HG02870 (cell line): ENCODE data around the gene LTBP2.

Experiments
- ATAC-seq: cut with Tn5 transposase; IDR thresholded peaks from one replicate; pipeline ENCODE4 v1.9.1; 2021; ENCODE audit warnings: mild to moderate bottlenecking, moderate library complexity; ENCODE audit not compliant: unreplicated experiment

LTBP2 gene

DNA sequence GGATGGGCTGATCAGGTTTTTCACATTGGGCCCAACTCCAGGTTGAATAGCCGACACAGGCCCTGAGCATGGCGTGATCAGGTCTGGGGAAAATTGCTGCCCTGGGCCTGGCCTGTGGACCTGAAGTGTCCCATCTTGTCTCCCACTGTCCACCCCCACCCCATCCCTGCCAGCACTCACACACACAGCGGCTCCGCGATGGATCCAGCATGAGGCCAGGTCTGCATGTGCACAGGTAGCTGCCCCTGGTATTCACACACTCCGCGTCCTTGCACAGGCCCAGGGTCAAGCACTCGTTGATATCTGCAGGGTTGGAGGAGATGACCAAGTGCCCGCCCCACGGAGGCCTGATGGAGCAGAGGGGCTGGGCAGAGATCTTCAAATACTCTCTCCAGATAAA, 79.8 kb downstream of the LTBP2 start:
- ATAC-seq: no peak

DNA sequence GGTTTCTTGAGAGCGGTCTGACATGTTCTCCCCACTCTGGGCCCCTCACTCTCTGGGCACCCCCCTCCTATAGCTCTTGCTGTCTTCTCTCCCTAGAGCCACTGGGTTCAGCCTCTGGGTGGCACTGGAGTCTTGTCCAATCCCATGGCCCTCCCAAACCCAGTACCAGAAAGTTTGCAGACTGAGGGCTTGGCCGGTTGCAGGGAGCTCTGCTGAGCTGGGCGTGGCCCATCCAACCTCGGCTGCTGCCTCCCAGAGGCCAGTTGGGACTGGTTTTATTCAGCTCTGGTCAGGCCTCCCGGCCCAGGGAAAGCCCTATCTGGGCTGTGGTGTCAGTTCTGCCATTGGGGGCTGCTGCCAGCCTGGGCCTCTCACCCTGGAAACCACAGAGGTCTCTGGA, 80.6 kb downstream of the LTBP2 start:
- ATAC-seq: no peak

DNA sequence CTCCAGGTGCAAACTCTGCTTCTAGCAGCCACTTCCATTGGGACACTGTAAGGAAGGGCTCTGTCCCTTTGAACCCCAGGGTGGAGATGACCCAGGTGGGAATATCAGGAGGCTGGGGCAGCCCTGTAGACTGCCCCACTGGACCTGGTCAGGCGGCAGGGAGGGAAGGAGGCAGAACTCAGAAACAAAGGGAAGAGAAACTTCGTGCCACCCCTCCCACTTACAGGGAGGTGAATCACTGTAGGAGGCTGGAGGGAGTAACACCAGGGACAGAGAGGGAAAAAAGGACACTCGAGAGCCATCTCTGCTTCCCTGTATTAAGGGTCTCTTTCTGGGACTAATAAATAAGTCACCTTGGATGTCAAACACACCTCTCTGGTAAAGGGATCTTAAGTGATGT, 81.0 kb downstream of the LTBP2 start:
- no peak for ATAC-seq

DNA sequence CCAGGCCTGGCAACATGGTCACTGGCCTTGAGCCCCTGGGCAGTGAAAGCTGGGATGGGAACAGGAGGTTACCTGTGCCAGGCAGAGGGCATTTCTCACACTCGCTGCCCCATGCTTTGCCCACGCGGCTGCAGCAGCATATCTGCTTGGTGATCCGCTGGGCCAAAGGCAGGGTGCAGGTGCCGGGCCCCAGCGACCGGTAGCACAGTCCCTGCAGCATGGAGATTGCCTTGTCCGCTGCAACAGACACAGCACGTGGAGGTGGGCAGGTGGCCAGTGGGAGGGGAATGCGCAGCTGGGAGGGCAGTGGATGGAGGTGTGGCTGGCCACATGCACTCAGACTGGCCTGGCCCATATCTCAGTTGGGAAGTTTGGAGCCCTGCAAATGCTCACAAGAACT, 83.2 kb downstream of the LTBP2 start:
- no peak for ATAC-seq

DNA sequence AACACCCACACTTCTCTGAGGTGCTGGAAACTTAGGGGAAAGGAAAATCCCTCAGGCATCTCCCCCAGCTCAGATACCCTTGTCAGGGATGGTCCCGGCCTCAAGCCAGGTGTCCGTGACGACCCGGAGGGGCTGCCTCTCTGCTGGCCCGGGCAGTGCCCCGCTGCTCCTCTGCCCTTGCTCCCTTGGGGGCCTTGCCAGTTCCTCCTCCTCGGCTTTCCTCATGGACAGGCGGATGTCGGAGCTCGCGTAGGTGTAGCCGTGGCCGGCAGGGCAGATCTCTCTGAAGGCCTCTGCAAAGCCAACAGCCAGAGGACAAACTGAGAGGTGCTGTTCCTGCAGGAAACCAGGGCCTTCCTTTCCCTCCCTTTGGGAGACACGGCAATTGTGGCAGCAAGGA, 83.6 kb downstream of the LTBP2 start:
- no peak for ATAC-seq

DNA sequence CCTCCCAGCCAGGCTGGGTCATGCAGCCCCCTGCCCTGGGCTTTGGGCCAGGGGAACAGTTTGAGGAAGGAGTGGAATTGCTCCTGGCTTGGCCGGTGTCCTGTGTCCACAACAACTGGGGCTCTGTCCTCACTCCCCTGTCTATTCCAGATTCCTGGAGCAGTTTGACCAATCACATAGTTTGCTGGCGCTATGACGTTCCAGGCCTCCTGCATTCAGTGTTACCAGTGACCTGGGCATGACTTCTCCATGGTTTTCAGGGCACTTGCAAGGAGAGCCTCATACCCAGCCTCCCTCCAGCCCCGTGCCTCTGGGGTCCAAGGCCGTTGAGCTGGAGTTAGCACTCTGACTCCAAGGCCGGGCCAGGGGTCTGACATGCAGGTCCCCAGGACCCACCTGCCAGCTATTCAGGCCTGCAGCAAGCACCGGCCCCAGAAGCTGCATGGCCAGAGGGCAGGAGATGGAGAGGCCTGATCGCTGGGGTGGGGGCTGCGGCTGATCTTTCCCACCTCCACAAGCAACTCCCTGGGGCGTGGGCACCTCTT, 84.2 kb downstream of the LTBP2 start:
- ATAC-seq: no peak

DNA sequence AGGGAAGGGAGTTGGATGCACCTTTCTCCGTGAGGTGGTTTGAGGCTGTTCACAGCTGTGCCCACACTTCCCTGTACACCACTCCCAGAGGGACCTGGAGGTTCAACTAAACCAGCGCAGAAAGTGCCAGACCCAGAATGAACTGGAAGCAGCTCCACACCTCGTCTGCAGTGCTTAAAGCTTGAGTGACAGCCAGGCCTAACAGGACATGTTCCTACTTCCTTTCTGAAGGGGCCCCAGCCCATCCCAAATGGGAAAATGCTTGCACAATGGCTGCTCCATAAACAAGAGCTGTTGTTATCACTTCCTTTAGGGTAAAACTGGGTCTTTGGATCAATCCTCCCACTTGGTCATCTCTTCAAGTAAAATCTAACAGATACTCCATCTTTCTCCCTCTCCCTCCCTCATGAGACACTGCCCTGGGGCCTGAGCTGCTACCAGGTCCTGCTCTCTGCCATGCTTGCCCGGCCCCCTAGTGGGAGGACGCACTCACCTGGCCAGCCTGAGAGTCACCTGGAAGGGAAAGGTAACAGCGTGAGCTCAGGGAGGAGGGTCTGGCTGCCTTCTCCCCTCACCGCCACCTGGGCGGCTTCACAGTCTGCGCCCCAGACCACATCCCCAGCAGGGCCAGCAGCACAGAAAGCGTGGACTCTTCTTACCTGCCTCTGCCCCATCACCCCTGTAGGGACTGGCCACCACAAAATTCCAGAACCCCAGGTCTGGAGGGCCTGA, 85.0 kb downstream of the LTBP2 start:
- ATAC-seq: no peak

DNA sequence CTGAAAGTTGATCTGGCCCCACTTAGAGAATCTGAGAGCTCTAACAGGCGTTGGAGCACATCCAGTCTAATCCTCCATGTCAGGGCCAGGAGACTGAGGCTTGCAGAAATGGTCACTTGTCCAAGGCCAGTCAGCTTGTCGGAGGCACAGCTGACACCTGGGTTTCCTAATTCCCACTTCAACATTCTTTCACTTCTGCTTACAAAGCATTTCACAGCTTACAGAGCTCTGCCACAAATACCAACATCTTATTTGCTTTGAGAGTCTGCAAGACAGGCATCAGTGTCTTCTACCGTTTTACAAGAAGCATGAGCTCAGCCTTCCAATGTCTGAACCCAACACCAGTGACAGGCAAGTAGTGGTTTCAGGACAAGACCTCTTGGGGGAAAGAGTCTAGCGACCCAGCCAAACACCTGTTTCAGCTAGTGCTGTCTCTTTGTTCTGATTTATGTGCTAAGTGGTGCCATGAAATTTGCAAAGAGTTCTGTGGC, 86.6 kb downstream of the LTBP2 start:
- no peak for ATAC-seq

DNA sequence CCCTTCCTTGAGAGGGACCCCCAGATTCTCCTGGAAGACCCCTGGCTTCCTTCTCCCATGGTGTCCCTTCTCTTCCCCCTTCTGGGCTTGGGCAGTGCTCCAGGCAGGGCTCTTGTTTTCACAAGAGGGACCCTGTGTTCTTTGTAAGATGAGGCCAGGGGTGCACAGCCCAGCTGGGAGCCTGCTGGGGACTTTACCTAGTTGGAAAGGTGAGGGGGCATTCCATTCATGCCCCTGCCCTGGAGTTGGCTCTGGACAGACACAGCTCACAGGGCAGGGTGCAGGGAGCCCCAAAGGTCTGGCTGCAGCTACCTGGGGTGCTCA, 87.3 kb downstream of the LTBP2 start:
- no peak for ATAC-seq

DNA sequence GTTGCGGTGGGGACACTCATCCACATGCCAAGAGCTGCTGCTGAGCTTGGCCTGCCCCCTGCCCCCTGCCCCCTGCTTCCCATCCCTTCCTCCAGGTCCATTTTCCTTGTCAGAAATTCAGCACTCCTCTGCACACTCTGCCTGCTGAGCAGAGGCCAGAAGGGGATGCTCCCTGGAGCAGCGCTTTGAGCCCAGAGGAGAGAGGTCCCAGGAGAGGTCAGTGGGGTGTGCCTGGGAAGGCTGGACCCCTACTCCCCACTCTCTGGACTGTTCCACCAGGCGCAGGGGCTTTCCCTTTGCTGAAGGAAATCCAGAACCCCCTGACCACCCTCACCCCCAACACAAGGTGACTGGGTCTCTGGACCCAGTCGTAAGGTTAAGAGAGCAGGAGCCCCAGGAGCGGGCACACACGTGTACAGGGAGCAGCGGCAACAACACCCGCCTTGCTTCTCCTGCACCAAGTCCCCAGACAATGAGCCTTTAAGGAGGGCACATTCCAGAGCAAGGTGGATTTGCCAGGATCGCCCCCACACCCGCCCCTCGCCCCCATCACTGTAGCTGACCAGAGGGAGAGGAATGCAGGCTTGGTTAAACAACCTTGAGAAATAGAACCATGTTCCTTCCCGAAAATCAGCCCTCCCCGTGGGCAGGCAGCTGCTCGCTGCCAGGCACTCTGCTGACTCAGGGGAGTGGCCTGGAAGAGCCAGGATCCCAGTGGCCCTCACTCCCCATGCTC, 87.8 kb downstream of the LTBP2 start:
- ATAC-seq: no peak

DNA sequence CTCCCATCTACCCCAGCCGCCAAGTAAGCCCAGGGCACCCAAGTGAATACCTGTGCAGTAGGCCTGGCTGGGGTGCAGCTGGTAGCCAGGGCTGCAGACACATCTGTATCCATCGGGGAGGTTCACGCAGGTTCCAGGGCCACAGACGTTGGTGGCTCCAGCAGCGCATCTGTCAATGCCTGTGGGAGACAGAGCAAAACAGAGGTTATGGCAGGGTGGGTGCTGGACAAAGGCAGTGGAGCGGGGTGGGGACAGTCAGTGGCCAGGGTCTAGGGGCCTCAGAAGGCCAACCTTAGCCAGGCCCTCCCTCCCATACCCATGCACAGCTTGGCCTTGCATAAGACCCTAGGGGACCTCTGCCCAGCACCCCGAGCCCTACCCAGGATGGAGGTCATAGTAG, 89.3 kb downstream of the LTBP2 start:
- ATAC-seq: no peak

DNA sequence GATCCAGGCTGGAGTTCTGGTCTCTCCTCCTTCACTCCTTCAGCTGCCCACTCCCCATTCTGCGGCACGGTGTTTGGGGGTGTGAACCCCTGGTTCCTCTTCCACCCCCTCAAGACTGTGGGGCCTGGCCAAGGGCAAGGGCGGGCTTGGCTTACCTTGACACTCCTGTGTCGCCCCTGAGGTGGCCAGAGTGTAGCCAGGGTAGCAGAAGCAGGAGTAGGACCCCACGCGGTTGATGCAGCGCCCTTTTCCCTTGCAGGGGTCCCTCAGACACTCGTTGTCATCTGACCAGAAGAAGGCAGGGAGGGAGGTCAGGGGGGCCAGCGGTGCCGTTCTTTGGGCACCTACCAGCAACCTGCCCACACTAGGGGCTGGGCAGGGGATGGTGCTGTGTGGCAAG, 90.3 kb downstream of the LTBP2 start:
- ATAC-seq: no peak

DNA sequence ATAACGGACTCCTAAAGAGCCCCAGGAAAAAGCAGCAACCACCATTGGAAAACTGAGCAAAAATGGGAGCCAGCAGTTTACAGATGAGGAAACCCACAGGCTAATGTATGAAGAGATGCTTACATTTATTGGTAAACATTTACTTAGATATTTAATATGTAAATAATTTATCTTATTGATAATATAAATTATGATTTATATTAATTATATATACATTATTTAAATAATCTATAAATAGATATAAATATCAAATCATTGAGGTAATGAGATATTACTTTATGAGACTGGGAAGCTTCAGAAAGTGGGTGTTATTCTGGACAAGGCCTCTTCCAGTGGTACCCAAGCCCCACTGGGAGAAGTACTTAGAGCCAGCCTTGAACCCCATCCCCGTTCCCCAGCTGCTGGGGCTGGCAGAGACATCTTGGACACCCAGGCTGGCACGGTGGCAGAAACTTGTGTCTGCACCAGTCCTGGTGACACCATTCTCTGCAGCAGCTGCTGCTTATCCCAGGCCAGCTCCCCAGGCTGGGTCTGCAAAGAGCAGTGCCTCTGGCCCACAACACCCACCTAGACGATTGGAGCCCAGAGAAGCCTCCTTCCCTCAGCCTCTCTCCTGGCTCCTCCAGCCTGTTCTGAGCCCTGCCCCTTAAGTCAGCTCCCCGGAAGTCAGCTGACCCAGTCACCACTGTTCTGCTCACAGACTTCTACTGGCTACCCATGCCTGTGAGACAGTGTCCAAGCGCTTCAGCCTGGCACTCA, 92.5 kb downstream of the LTBP2 start:
- ATAC-seq: no peak

DNA sequence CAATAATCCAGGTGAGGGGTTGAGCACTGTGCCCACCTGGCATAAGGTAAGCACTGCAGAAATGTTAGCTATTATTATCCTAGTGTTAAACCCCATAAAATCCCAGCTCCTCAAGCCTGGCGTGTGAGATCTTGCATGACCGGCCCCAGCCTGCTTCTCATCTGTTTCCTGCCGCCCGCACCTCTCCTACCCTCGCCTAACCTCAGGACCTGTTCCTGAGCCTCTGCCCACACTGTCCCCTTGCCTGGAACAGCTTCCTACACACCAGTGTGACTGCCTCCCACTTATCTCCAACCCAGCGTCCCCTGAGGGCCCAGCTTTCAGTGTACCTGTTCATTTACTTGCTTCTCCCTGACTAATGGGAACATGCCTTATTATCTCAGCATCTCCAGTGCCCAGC, 93.8 kb downstream of the LTBP2 start:
- no peak for ATAC-seq

DNA sequence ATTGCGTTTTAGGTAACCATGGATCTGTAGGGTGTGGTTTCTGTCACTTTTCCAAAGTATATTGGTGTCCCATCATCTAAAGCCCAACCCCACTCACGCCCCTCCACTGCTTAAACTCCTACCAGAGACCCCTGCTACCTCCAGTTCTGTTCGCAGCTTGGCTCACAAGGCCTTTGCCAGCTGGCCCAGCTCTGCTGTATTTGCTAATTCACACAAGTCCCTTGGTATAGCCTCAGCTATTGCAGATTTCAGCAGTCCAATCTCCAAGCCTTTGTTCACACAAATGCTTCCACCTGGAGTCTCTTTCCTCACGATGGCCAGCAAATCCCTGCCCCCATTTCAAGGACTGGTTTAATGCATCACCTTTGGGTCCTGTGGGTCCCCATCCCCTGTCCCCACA, 94.3 kb downstream of the LTBP2 start:
- no peak for ATAC-seq

DNA sequence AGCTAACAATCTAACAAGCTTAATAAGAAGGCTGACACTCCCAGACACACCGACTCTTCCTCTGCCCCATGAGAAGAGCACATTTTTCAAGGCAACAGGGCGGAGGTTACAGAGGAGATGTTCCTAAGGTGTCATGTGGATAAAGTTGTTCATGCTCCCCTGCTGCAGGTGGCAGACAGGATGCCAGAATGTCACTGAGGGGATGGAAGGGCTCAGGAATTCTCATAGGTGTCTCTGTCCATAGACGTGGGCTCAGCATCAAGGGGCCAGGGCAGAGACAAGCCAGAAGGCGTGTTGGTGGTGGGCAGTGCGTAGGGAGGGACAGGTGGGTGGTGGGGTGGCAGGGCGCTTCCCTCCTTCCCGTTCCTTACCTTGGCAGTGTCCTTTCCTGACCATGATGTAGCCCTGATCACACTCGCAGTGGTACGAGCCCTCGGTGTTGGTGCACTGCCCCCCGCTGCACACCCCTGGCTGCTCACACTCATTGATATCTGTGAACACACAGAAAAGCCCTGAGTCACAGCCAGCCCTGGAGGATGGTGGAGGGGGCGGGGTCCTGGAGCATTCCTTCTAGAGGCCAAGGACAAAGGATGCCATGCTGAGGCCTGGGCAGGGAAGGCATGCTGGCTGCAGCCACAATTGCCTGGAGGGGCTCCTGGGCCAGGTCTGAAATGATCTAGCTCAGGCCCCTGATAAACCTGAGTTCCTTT, 95.4 kb downstream of the LTBP2 start:
- ATAC-seq: no peak

DNA sequence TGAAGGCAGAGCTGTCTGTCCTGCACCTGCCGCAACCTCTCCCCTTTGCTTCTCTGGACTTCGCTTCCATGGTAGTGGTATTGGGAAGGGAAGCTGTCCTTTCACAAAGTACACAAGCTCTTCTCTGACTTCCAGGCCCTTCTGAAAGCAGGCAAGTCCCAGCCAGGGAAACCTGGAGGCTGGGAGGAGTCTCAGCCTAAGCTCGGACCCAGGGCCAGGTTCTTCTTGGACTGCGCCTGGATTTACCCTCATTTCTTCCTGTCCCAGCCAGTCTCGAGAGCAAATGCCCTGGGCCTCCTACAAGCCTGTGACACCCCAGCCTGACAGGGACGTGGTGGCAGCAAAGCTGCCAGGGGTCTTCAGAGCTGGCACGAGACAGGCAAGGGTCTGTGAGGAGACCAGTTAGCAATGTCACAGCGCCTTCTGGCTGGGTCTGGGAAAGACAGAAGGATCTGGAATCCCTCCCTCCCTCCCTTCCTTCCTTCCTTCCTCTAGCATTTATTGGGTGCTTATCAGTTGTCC, 96.1 kb downstream of the LTBP2 start:
- no peak for ATAC-seq

DNA sequence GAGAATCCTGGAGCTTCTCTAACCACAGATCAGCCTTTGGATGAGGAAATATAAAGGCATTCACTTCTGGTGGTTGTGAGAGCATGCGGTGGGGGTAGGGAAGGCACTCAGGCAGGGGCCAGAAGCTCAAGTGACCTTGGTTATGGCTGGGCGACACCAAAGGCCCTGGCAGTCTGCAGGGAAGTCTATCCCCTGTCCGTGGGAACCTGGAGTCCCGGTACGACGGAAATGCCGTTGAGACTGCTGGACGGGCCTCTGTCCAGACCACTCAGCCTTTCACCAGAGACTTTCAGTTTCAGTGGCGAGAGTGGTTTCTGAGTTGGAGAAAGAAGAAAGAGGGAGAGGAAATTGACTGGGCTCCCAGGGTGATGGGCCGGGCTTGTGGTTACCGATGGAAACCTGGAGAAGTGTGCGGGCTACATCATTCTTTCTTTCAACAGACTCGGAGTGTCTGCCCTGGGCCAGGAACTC, 97.5 kb downstream of the LTBP2 start:
- ATAC-seq: no peak

DNA sequence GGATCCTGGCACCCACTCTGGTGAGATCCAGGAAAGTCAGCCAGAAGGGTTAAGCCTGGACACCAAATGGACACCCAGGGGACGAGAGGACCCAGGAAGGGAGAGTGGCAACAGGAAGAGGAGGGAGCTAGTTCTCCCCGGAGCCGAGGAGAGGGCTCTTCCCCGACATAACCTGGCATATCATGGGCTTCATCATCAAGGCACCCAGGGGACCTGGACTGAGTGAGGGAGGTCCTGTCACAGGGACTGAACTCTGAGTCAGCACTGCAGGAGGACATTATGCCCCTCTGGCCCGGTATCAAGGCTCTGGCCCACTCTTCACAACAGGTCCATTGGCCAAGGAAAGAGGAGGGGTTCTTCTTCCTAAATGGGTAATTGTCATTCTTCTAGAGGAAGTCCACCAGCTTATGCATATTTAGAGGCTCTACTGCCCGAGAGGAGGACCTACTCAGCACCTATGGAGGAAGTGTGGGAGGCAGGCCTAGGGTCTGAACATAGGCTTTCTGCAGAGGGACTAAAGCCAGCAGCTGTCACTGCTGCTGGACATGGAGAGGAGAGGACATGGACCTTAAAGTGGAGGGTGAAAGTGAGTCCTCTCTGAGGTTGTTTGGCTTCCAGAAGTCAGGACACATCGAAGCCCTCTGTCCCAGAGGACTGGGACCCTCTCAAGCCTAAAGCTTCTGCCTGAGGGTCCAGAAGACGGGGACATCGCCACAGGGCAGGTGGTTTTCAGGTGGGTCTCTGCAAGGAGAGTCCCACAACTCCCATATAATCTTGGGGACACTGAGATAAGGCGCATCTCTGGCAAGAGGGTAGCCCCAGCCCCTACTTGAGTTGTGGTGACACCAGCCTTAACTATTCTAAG, 99.8 kb downstream of the LTBP2 start:
- ATAC-seq: no peak

DNA sequence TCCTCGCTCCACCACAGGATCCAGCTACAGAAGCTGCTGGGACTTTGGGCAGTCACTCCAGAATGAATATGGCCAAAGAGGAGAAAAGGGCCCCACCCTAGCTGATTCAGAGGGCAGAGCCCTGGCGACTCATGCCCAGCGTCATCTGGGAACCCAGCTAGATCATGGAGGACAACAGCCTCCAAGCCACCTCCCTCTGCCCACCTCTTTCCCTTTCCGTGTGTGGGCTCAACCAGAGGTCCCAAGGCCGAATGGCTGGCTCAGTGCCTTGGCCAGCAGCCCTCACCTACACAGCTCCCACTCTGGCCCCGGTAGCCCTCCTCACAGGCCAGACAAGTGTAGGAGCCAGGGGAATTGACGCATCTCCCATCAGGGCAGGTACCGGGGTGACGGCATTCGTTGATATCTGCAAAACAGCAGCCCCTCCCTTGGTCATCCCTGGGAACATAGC, 101.1 kb downstream of the LTBP2 start:
- ATAC-seq: no peak
